ENCODE data around the gene GSG1. TPM values are rescaled to one million over a fixed set of nuclear protein-coding genes. Genes with fewer than 3 reads are reported as not detected.

GSG1 gene
- total RNA-seq, 1 donor from 2014 or later, result not detected

DNA sequence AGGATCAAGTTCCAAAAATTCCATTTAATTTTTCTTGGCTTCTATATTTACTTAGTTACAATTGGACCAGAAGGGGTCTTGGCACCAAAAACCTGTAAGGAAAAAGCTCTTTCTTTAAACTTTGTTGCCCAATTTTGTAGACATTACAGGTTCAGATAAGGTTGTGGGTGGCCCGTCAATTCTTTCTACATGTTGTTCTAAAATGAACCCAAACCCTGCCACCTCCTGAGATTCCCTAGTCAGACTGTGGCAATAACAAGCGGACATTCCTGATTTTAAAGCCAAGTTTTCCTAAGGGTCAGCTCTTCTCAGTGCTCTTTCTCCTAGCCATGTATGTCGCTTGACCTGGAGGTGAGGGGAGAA is 45.0 kb upstream of the GSG1 start:
- peaks cover 42% of the 10 kb centered on the region for H3K4me1 Mint-ChIP-seq
- no peaks in the 10 kb centered on the region for H3K36me3 Mint-ChIP-seq
- no peak overlapping the region for H3K4me3 Mint-ChIP-seq
- no peaks in the 10 kb centered on the region for H3K27me3 Mint-ChIP-seq (ENCODE audit: low read depth)
- peak overlapping the region; percentile 93 for H3K27ac Mint-ChIP-seq
- TF ChIP-seq, protein P1, sequence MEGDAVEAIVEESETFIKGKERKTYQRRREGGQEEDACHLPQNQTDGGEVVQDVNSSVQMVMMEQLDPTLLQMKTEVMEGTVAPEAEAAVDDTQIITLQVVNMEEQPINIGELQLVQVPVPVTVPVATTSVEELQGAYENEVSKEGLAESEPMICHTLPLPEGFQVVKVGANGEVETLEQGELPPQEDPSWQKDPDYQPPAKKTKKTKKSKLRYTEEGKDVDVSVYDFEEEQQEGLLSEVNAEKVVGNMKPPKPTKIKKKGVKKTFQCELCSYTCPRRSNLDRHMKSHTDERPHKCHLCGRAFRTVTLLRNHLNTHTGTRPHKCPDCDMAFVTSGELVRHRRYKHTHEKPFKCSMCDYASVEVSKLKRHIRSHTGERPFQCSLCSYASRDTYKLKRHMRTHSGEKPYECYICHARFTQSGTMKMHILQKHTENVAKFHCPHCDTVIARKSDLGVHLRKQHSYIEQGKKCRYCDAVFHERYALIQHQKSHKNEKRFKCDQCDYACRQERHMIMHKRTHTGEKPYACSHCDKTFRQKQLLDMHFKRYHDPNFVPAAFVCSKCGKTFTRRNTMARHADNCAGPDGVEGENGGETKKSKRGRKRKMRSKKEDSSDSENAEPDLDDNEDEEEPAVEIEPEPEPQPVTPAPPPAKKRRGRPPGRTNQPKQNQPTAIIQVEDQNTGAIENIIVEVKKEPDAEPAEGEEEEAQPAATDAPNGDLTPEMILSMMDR (IDR thresholded peaks at IDR 0.05; ENCODE audit: unreplicated experiment), result no peak
- peaks cover 5% of the 10 kb centered on the region for H3K9me3 Mint-ChIP-seq
- no peak for DNase-seq (ENCODE audit: low spot score in 2 of 2, unreplicated experiment in 2 of 2)

DNA sequence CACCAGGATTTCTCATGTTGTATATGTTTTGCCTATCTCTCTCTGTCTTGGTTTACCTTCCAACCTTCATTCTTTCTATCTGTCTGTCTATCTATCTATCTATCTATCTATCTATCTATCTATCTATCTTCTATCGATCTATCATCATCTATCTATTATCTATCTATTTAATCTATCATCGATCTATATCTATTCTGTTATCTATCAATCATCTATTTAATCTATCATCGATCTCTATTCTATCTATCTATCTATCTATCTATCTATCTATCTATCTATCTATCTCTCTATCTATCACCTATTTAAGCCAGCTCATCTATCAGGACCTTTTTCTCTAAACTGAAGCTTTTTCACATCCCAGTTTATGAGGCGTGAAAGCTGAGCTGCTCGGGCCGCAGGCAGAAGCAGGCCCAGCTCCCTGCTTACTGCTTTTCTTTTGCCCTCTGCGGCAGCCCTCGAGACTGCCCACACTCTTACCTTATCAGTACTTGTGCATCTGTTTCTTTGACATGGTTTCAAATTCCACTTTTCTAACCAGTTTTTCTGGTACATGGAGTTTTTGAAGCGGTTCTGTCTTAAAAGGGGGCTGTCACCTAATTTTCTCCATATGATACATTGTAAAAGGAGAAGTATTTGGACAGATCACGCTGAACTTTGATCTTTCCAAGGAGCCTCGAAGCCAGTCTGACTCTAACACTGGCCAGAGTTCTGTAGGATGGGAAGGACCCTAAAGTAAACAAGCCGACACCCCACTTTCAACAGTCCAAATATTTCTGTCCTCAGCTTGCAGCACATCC is 44.4 kb upstream of the GSG1 start:
- peaks cover 42% of the 10 kb centered on the region for H3K4me1 Mint-ChIP-seq
- peaks cover 5% of the 10 kb centered on the region for H3K9me3 Mint-ChIP-seq
- no peak for DNase-seq (ENCODE audit: low spot score in 2 of 2, unreplicated experiment in 2 of 2)
- TF ChIP-seq, protein P1 (IDR thresholded peaks at IDR 0.05; ENCODE audit: unreplicated experiment), result no peak
- H3K4me3 Mint-ChIP-seq, result no peak overlapping the region
- H3K36me3 Mint-ChIP-seq, result no peaks in the 10 kb centered on the region
- peak overlapping the region; percentile 93 for H3K27ac Mint-ChIP-seq
- H3K27me3 Mint-ChIP-seq (ENCODE audit: low read depth), result no peaks in the 10 kb centered on the region

DNA sequence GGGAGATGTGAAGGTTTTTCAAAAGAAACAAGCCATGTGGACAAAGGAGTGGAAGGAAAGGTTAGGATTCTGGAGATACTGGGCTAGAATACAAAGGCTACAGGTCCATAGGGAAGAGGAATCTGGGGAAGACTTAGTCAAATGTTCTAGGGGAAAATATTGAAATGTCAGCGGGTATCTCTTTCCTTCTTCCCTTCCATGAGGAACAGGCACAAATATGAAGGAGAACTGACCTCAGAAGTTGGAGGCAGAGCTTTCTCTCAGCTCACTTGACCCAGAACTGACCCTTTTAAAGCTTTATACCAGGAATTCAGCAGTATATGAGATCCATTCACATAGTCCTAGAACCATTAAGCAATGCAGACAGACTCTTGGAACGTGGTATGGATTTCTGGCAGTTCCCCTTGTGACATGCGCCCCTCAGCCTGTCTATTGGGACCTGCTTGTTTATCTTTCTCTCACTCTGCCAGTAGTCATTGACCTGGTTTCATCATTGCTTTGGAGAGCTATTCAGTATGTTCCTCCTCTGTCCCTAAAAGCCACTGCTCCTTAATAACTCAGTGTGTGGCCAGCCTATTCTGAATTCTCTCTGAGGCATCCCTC is 43.0 kb upstream of the GSG1 start:
- Mint-ChIP-seq H3K27me3 (ENCODE audit: low read depth) (no peaks in the 10 kb centered on the region), H3K27ac (peak overlapping the region; percentile 3), H3K4me1 (peaks cover 48% of the 10 kb centered on the region), H3K4me3 (no peak overlapping the region), H3K36me3 (no peaks in the 10 kb centered on the region), H3K9me3 (peaks cover 3% of the 10 kb centered on the region)
- TF ChIP-seq, protein P1 (IDR thresholded peaks at IDR 0.05; ENCODE audit: unreplicated experiment), result no peak
- no peak for DNase-seq (ENCODE audit: low spot score in 2 of 2, unreplicated experiment in 2 of 2)

DNA sequence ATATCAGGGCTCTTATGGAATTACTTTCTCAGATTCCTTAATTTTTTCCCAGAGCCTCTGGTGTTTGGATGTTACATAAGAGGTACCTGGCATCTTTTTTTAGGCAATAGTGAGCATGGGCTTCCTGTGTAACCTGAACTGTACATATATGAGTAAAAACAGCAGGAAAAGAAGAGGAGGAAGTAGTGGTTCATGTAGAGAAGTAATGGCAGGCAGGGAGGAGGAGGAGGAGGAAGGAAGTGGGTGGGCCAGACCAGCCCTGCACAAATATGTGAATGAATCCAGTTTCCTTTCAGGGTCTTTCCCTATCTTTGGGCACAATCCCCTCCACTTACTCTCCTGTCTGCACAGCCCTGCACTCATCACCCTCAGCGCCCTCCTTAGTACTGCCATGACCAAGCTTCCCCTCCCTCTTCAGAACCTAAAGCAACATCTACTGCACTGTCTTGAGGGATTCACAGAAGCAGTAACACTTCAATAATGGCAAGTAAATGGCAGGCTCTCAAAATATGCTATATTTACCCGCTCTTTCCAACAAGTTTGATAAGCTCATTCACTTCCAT is 40.9 kb upstream of the GSG1 start:
- H3K4me1 Mint-ChIP-seq, result peaks cover 46% of the 10 kb centered on the region
- no peaks in the 10 kb centered on the region for H3K27me3 Mint-ChIP-seq (ENCODE audit: low read depth)
- DNase-seq (ENCODE audit: low spot score in 2 of 2, unreplicated experiment in 2 of 2), result no peak
- H3K9me3 Mint-ChIP-seq, result no peaks in the 10 kb centered on the region
- H3K27ac Mint-ChIP-seq, result peak overlapping the region; percentile 23
- H3K36me3 Mint-ChIP-seq, result no peaks in the 10 kb centered on the region
- TF ChIP-seq, protein P1 (IDR thresholded peaks at IDR 0.05; ENCODE audit: unreplicated experiment), result no peak
- H3K4me3 Mint-ChIP-seq, result no peak overlapping the region

DNA sequence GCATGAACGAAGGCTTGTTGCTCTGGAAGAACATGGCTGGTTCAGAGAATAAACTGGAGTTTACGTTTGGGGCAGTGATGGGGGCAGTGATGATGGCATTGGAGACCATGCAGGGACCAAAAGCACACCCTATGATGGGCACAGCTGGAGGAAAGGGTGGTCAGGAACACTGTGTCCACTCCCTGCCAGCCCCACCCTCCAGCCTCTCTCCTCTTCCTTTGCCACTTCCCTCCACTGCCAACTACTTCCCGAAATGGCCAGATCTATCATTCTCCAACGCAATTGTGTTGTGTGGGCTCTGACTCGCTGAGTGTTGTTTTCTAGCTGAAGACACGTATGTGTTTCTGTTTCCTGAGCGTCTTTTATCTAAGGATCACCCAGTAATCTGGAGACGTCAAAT is 39.3 kb upstream of the GSG1 start:
- H3K27me3 Mint-ChIP-seq (ENCODE audit: low read depth), result no peaks in the 10 kb centered on the region
- no peak for DNase-seq (ENCODE audit: low spot score in 2 of 2, unreplicated experiment in 2 of 2)
- H3K9me3 Mint-ChIP-seq, result no peaks in the 10 kb centered on the region
- H3K36me3 Mint-ChIP-seq, result no peaks in the 10 kb centered on the region
- H3K27ac Mint-ChIP-seq, result no peak overlapping the region
- H3K4me3 Mint-ChIP-seq, result no peak overlapping the region
- TF ChIP-seq, protein P1 (IDR thresholded peaks at IDR 0.05; ENCODE audit: unreplicated experiment), result no peak
- H3K4me1 Mint-ChIP-seq, result peaks cover 31% of the 10 kb centered on the region
